Measurements from ENCODE around the gene STRBP.
"Not testable (repeated sequence)": the region's sequence is repeated elsewhere in the genome, so short reads cannot be mapped to it uniquely, and the experiment has no call there.

Gene STRBP

GRCh38 chr9:123310551-123311249 lies 42.3 kb upstream of the STRBP start:
- CTCF ChIA-PET, result interaction anchor here (0.6 kb wide), 2 partner anchors 708 to 1014 kb away, joined by 3 to 4 read pairs; no protein-coding TSS in a partner anchor
- DNase-seq (ENCODE audit: low spot score), result no peak
- TF ChIP-seq, protein P1, sequence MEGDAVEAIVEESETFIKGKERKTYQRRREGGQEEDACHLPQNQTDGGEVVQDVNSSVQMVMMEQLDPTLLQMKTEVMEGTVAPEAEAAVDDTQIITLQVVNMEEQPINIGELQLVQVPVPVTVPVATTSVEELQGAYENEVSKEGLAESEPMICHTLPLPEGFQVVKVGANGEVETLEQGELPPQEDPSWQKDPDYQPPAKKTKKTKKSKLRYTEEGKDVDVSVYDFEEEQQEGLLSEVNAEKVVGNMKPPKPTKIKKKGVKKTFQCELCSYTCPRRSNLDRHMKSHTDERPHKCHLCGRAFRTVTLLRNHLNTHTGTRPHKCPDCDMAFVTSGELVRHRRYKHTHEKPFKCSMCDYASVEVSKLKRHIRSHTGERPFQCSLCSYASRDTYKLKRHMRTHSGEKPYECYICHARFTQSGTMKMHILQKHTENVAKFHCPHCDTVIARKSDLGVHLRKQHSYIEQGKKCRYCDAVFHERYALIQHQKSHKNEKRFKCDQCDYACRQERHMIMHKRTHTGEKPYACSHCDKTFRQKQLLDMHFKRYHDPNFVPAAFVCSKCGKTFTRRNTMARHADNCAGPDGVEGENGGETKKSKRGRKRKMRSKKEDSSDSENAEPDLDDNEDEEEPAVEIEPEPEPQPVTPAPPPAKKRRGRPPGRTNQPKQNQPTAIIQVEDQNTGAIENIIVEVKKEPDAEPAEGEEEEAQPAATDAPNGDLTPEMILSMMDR (conservative IDR thresholded peaks at IDR 0.05; ENCODE audit: low read depth), result no peak
- H3K27ac ChIP-seq, result no peak overlapping the region
- POLR2A ChIA-PET (ENCODE audit: low non-redundant PET), result no interaction called here

GRCh38 chr9:123309611-123310010 lies 41.2 kb upstream of the STRBP start:
- TF ChIP-seq, protein P1 (conservative IDR thresholded peaks at IDR 0.05; ENCODE audit: low read depth), result no peak
- ChIA-PET CTCF (no interaction called here), POLR2A (ENCODE audit: low non-redundant PET) (no interaction called here)
- no peak overlapping the region for H3K27ac ChIP-seq
- no peak for DNase-seq (ENCODE audit: low spot score)

- no peak for DNase-seq (ENCODE audit: low spot score)
- TF ChIP-seq, protein P1 (conservative IDR thresholded peaks at IDR 0.05; ENCODE audit: low read depth), result no peak
- POLR2A ChIA-PET (ENCODE audit: low non-redundant PET), result no interaction called here
- CTCF ChIA-PET, result no interaction called here
- no peak overlapping the region for H3K27ac ChIP-seq
Measured at GRCh38 chr9:123305879-123306278, 37.5 kb upstream of the STRBP start.

DNA sequence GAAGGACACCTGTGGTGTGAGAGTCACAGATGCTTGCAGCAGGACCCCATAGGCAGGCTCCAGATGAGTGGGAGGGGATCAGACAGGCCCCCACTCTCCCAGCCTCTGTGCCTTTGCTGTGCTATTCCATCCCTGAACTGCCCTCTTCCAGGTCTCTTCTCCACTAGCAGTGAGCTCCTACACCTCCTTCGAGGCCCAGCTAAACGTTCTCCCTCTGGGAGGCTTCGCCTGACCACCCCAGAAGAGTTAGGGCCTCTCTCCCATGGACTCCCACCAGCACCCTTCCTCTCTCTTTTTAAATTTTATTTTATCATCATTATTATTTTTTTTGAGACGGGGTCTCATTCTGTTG lies 35.9 kb upstream of the STRBP start:
- DNase-seq (ENCODE audit: low spot score), result no peak
- TF ChIP-seq, protein P1 (conservative IDR thresholded peaks at IDR 0.05; ENCODE audit: low read depth), result no peak
- POLR2A ChIA-PET (ENCODE audit: low non-redundant PET), result no interaction called here
- CTCF ChIA-PET, result no interaction called here
- no peak overlapping the region for H3K27ac ChIP-seq

- TF ChIP-seq, protein P1 (conservative IDR thresholded peaks at IDR 0.05; ENCODE audit: low read depth), result no peak
- POLR2A ChIA-PET (ENCODE audit: low non-redundant PET), result interaction anchor here (0.6 kb wide), 1 partner anchor 24 kb away, joined by 8 read pairs; no protein-coding TSS in a partner anchor
- DNase-seq (ENCODE audit: low spot score), result no peak
- CTCF ChIA-PET, result interaction anchor here (0.9 kb wide), 1 partner anchor 117 kb away, joined by 4 read pairs; no protein-coding TSS in a partner anchor
- no peak overlapping the region for H3K27ac ChIP-seq
Measured at GRCh38 chr9:123302348-123303214, 34.2 kb upstream of the STRBP start.

DNA sequence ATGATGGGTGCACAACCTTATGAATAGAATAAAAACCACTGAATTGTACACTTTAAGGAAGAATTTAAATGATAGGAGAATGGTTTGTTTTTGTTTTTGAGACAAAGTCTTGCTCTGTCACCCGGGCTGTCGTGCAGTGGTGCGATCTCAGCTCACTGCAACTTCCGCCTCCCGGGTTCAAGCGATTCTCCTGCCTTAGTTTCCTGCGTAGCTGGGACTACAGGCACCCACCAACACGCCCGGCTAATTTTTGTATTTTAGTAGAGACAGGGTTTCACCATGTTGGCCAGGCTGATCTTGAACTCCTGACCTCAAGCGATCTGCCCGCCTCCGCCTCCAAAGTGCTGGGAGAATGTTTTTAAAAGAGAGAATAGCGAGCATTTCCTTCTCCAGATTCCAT lies 33.5 kb upstream of the STRBP start:
- not testable (repeated sequence) for H3K27ac ChIP-seq; DNase-seq (ENCODE audit: low spot score)
- POLR2A ChIA-PET (ENCODE audit: low non-redundant PET), result interaction anchor here (0.6 kb wide), 1 partner anchor 25 kb away, joined by 8 read pairs; no protein-coding TSS in a partner anchor
- CTCF ChIA-PET, result interaction anchor here (0.9 kb wide), 1 partner anchor 117 kb away, joined by 4 read pairs; no protein-coding TSS in a partner anchor

All from RWPE1 (cell line).